Measurements from ENCODE around the gene OTOP3.
"Not testable (repeated sequence)": the region's sequence is repeated elsewhere in the genome, so short reads cannot be mapped to it uniquely, and the experiment has no call there.

OTOP3 gene, protein sequence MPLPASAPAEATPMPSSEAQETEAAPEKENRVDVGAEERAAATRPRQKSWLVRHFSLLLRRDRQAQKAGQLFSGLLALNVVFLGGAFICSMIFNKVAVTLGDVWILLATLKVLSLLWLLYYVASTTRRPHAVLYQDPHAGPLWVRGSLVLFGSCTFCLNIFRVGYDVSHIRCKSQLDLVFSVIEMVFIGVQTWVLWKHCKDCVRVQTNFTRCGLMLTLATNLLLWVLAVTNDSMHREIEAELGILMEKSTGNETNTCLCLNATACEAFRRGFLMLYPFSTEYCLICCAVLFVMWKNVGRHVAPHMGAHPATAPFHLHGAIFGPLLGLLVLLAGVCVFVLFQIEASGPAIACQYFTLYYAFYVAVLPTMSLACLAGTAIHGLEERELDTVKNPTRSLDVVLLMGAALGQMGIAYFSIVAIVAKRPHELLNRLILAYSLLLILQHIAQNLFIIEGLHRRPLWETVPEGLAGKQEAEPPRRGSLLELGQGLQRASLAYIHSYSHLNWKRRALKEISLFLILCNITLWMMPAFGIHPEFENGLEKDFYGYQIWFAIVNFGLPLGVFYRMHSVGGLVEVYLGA

DNA sequence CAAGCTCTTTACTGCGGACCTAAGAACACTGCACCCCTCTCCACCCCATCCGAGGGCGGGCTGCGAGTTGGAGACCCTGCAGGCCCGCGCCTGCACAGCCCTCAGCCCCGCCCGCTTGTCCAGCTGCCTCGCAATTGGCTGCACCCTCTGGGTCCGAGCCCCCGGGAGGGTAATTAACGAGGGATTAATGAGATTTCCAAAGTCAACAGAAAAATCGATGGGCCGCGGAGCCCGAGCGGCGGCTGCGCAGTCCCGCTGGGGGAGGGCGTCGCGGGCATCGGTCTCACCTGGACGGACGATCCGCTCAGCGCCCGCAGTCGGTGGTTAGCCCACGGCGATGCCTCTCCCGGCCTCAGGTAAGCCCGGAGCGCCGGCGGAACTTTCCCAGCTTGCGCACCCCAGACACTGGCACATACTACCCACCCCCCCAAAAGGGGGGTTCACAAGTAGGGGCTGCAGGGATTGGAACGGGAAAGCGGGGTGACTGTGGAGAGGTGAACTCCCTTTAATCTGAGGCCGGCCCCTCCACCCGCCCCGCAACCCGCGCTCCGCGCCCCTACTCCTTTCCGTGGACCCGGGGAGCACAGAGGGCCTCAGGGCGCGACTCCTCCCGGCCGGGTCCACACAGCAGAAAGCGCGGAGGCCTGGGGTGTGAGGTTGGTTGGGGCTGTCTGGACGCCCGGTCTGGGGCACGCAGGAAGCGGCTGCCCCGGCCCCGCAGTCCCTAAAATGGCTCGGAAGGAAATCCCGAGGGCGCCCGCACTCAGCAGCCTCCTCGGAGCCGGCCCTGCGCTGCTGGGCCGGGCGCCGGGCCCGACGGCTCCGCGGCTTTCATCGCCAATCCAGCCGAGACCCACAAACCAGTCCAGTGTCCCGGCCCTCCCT, at the start of gene OTOP3:
Gene OTOP3, plus strand, starts transcription at position 314 of the 885 bp plus-strand sequence. Its CDS starts 24 bp downstream, at position 338.
- no peak for DNase-seq (ENCODE audit: low read depth in 3 of 3, low spot score in 1 of 3)

DNA sequence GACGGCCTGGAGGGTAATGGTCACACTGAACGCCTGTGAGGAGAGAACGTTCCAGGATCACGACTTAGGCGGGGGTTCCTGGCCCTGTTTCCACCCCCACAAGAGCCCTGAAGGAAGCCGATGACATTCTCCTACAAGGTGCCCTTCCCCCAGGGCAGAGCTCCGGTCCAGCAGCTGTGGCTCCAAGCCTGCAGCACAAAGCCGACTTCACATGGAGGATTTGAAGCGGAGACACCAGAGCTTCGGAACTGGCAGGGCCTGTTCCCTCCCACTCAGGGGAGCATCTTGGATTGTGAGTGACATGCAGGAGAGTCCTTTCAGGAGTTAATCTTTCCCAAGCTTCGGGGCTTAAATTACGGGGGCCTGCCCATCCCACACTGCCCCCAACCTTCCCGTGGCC, 47.2 kb upstream of the OTOP3 start:
- DNase-seq (ENCODE audit: low read depth in 3 of 3, low spot score in 1 of 3), result no peak

DNA sequence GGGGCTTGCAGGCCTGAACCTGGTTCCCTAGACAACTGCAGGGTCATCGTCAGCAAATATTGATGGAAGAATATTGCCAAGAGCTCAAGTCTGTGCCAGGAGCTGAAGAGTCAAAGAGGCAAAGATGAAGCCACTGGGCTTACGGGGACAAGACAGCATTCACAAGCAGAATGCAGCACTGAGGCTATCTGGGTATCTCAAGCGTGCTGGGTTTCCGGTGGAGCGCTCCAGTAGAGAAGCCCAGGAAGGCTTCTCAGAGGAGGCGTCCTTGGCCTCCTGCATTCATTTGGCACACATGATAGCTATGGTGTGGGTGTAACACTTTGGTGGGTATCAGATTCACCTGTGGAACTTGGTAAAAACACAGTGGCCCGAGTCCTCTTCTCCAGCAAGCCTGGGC, 45.1 kb upstream of the OTOP3 start:
- no peak for DNase-seq (ENCODE audit: low read depth in 3 of 3, low spot score in 1 of 3)

DNA sequence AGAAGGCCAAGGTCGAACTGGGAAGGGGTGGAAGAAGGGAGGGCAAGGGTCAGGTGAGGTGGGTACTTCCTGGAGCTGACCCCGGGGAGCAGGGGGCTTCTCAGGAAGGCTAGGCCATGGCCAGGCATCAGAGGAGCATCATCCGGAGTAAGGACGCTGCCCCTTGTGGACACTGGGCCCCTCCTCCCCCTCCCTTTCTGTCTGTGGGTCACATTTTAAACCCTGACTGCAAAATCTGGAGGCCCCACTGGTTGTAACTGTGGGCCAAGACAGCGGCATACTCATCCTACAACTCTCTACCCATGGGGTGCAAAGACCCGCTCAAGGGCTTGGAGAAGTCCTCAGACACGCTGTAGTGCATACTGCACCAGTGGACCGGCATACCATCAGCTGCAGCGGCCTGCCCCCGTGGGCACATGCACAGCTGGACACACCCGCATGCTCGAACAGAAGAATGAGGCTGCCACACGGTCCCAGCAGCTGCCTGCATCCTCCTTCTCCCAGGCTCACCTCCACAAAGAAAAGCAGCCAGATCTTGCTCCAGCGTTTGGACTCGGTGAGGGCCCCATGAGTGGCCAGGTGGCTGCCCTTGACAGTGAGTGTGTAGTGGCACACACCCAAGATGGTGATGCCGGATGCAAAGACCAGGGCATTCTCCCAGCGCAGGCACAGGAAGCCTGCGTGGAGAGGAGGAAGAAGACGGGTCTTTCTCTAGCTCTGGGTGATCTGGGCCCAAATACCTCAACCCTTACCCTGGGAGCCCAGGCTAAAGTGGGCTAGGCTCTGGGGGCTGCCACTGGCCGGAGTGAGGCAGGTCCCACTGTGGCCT, 43.5 kb upstream of the OTOP3 start:
- DNase-seq (ENCODE audit: low read depth in 3 of 3, low spot score in 1 of 3), result no peak

DNA sequence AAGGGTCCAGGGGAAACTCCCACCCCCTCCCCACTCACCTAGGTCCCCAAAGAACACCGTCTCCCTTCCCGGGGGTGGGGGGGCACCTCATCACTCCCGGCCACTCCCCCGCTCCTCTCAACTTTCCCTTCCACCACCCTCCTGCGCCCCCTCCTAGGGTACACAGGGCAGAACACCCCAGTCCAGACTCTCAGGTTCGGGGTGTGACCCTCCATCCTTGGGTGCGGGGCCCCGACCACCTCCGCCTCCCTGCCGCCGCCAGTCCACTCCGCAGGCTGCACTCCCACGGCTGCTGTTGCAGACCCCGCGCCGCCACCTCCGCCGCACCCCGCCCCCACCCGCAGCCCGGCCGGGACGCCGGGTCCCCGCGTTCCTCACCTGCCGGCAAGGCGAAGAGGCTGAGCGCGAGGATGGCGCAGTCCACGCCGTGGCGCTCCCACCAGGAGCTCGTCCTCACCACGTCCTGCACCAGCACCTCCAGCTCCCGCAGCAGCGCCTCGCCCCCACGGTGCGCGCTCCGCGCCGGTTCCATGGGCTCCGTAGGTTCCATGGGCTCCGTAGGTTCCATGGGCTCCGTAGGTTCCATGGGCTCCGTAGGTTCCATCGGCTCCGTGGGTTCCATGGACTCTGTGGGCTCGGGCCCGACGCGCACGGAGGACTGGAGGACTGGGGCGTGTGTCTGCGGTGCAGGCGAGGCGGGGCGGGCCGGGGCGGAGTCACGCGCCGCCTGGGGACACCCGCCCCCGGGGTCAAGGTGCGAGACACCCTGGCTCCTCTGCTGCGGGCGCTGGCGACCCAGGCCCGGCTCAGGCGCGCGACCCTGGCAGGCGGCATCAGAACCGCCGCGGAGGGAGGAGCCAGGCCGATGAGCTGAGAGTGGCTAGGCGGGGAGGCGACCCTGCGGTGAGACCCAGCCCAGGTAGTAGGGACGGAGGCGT, 42.5 kb upstream of the OTOP3 start, which contains the start of gene FADS6:
Gene FADS6, minus strand, starts transcription at position 660 of the 938 bp plus-strand sequence. Its CDS starts 38 bp downstream, at position 622.
- DNase-seq (ENCODE audit: low read depth in 3 of 3, low spot score in 1 of 3), result no peak

DNA sequence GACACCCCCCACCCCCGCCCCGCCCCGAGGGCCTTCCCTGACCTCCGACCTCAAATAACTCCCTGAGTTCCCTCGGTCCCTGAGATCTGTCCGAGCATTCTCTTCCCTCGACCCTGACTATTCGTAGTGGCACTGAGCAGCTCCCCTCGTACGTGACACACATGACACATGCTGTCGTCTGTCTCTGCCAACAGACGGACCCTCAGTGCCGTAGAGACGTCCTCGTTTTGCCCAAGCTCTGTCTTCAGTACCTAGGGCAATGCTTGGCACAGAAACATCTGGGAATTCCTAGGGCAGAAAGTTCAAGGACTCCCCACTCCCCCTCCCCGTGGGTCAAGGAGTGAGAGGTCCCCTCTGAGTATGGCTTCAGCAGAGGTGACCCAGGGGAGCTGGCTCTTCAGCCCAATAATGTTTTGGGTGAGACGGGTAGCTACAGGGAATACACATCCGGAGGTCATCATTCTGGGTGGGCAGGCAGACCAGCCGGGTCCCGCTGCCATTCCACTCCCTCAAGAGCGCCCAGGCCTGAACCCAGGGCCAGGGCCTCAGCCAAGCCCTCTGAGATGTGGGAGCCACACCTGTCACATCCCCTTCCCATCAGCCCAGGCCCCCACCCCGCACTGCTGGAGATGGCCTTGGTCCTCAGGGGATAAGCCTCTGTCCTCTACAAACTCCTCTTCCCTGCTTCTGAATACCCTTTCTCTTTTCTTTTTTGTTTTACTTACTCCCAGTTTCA, 41.6 kb upstream of the OTOP3 start:
- no peak for DNase-seq (ENCODE audit: low read depth in 3 of 3, low spot score in 1 of 3)

DNA sequence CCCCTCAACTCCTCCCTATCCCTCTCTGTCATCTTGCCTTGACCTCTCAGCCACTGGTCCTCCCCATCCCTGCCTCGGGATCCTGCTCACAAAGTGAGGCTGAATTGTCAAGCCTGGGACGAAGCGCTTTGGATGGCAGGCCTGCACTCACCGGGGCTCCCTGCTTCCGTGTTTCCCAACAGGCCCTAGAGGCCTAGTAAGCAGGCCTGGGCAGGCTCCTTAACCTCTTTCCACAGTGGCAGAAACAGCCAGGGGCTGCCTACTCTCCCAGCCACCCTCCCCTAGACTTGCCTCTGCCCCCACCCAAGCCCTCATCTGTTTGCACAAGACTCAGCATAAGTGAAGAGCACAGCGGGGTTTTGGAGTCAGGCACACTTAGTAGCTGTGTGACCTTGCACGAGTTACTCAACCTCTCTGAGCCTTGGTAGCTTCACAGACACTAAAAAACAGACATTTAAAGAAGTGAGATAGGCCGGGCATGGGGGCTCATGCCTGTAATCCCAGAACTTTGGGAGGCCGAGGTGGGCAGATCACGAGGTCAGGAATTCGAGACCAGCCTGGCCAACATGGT, 37.2 kb upstream of the OTOP3 start:
- no peak for DNase-seq (ENCODE audit: low read depth in 3 of 3, low spot score in 1 of 3)

DNA sequence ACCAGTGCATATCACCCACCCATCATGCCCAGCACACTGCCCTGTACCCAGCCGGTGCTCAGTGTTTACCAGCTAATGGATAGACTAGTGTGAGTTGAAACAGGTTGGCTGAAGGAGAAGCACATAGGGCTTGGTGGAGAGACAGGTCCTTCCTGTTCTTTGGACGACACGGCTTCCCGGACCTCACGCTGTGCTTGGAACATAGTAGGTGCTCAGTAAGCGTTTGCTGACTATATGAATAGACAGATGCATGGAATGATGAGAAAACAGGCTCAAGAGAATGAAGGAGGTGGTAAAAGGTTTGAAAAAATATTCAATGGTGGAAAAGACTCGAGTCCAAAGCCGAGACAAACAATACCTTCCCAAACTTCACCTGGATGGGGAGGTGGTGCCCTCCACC, 35.5 kb upstream of the OTOP3 start:
- DNase-seq (ENCODE audit: low read depth in 3 of 3, low spot score in 1 of 3), result no peak

DNA sequence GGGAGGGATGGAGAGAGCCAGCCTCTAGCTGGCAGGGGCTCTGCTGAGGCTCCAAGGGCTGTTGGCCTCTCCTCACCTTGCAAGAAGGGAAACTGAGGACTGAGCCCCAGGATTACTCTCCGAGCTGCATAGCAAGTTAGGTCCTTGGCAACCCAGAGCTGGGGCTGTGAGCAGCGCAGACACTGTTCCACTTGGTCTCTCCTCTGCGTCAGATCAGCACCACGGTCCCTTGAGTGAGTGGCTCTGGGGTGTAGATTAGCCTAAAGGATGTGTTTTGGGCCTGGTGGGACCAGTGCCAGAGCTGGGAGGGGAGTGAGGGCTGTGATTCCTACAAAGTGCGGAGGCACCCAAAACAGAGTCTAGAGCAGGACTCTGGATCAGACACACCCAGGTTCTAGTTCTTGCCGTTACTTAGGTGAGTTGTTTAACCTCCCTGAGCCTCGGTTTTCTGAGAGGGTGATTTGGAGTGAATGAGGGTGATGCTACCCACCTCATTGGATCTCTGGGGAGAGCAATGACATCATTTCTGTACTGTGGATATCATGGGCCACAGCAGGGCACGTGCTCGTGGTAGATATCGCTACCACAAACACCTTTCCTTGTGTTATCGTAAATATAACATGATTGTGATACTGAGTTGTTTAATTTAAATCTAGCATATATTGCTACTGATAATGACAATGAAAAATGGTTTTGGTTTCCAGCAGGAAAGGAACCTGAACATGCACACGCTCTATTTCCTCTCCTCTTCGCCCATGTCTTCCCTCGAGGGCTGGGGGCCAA, 34.2 kb upstream of the OTOP3 start:
- no peak for DNase-seq (ENCODE audit: low read depth in 3 of 3, low spot score in 1 of 3)

DNA sequence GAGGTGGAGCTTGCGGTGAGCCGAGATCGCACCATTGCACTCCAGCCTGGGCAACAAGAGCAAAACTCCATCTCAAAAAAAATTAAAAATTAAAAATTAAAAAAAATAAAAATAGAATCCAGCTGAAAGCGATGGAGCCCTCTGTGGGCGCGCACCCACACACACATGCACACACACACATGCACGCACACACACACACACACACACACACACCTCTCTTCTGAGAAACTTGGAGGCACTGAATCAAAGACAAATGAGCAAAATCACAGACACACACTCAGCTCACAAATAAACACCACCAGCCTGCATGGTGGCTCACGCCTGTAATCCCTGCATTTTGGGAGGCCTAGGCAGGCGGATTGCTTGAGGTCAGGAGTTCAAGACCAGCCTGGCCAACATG, 32.7 kb upstream of the OTOP3 start:
- DNase-seq (ENCODE audit: low read depth in 3 of 3, low spot score in 1 of 3), result no peak

DNA sequence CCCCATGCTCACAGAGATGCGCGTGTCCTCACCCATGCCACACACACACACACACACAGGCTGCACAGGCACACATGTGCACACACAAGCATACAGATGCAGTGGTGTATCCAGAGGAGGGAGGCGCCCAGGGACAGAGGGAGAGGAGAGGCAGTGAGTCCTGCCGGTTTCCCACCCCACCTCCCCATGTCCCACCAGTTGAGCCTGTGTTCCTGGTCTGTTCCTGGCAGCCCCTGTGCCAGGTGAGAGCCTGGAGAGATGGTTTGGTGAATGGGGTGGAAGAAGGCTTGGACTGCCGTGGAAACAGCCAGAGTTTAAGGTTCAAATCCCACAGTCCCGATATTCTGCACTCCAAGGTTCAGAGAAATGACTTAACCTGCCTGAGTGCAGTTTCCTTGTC, 32.0 kb upstream of the OTOP3 start:
- no peak for DNase-seq (ENCODE audit: low read depth in 3 of 3, low spot score in 1 of 3)

DNA sequence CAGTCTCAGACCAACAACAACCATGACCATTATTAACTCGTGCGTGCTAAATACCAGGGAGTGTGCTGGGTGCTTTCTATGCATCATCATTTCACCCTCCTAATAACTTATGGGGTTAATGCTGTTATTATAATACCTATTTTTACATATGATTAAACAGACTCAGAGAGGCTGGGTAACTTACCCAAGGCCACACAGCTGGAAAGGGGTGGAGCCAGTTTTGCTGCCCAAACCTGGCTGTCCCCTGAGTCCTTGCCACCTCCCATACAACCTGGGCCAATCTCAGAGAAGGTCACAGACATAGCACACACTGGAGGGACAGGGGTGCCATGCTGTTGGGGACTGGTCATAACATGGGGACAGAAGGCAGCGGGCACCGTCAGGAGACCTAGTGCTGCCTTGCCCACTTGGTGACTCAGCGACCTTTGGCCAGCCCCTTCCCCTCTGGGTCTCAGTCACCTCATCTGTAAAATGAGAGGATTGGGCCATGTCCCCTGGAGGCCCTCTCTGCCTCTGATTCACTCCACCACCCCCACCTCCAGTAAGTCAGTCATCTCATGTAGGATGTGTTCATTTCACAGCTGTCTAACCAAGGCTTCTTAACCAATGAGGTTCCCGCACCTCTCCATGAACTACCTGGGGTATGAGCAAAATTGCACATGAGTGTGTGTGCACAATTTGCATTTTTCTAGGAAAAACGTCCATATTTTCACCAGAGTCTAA, 30.9 kb upstream of the OTOP3 start:
- no peak for DNase-seq (ENCODE audit: low read depth in 3 of 3, low spot score in 1 of 3)

DNA sequence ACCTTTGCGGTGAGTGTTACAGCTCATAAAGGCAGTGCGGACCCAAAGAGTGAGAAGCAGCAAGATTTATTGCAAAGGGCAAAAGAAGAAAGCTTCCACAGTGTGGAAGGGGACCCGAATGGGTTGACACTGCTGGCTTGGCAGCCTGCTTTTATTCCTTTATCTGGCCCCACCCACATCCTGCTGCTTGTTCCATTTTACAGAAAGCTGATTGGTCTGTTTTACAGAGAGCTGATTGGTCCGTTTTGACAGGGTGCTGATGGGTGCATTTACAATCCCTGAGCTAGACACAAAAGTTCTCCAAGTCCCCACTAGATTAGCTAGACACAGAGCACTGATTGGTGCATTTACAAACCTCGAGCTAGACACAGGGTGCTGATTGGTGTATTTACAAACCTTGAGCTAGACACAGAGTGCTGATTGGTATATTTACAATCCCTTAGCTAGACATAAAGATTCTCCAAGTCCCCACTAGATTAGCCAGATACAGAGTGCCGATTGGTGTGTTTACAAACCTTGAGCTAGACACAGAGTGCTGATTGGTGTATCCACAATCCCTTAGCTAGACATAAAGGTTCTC, 29.4 kb upstream of the OTOP3 start:
- not testable (repeated sequence) for DNase-seq (ENCODE audit: low read depth in 3 of 3, low spot score in 1 of 3)

DNA sequence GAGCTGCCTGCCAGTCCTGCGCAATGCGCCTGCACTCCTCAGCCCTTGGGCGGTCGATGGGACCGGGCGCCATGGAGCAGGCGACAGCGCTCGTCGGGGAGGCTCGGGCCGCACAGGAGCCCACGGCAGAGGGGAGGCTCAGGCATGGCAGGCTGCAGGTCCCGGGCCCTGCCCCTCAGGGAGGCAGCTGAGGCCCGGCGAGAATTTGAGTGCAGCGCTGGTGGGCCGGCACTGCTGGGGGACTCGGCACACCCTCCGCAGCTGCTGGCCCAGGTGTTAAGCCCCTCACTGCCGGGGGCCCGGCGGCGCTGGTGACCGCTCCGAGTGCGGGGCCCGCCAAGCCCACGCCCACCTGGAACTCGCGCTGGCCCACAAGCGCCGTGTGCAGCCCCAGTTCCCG, 28.7 kb upstream of the OTOP3 start:
- no peak for DNase-seq (ENCODE audit: low read depth in 3 of 3, low spot score in 1 of 3)

DNA sequence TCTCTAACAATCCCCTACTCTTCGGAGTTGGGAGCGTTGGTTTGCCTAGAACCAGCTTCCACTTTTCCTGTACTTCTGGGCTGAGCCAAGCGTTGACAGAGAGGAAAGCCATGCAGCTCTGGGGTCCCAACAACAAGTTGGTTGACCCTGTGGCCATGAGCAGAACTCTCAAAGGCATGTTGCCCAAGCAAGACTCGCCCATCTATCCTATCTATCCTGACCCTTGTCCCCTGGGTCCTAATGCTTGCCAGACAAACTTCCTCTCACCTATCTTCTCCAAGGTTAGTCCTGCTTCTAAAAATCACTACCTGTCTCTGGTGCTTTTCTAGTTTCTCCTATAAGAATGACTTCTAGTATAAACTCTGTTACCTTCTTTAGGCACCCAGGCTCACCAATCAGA, 26.6 kb upstream of the OTOP3 start:
- DNase-seq (ENCODE audit: low read depth in 3 of 3, low spot score in 1 of 3), result not testable (repeated sequence)

DNA sequence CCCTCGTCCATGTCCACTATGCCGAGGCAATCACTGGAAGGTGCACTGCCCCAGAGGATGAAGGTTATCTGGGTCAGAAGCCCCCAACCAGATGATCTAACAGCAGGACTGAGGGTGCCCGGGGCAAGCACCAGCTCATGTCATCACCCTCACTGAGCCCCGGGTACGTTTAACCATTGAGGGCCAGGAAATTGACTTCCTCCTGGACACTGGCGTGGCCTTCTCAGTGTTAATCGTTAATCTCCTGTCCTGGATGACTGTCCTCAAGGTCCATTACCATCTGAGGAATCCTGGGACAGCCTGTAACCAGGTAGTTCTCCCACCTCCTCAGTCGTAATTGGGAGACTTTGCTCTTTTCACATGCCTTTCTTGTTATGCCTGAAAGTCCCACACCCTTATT, 24.3 kb upstream of the OTOP3 start:
- not testable (repeated sequence) for DNase-seq (ENCODE audit: low read depth in 3 of 3, low spot score in 1 of 3)

All from stimulated activated CD4-positive, alpha-beta T cell treated with anti-CD3 and anti-CD28 coated beads, TNF-alpha, amount 100 ng/mL, for 1 hour (primary cell).